Trophoblast cell (in vitro differentiated cells and primary cell): ENCODE measurements around the gene USH2A.

Experiments
- DNase-seq, 2 donors: peaks; one replicate each; pipeline ENCODE4 v3.0.0-alpha.2; 2016
- H2AFZ ChIP-seq: 2 replicates; pipeline ENCODE4 v1.6.1; 2013; ENCODE audit warnings: low read length, moderate library complexity, mild to moderate bottlenecking; ENCODE audit not compliant: insufficient read depth, poor library complexity
- H2AK5ac ChIP-seq: 2 replicates; pipeline ENCODE4 v1.6.1; 2013; ENCODE audit warnings: mild to moderate bottlenecking, low read length
- H2BK120ac ChIP-seq: 2 replicates; pipeline ENCODE4 v1.6.1; 2013; ENCODE audit warnings: low read length, mild to moderate bottlenecking, moderate library complexity; ENCODE audit not compliant: insufficient read depth, poor library complexity
- H2BK12ac ChIP-seq: 2 replicates; pipeline ENCODE4 v1.6.1; 2013; ENCODE audit warnings: mild to moderate bottlenecking, low read length, moderate library complexity
- H2BK5ac ChIP-seq: 2 replicates; pipeline ENCODE4 v1.6.1; 2013; ENCODE audit warnings: low read length, low read depth, moderate library complexity, mild to moderate bottlenecking; ENCODE audit not compliant: poor library complexity
- H3K14ac ChIP-seq: 2 replicates; pipeline ENCODE4 v1.6.1; 2013; ENCODE audit warnings: mild to moderate bottlenecking, low read length
- H3K18ac ChIP-seq: 2 replicates; pipeline ENCODE4 v1.6.1; 2013; ENCODE audit warnings: mild to moderate bottlenecking, low read length
- H3K23ac ChIP-seq: 2 replicates; pipeline ENCODE4 v1.6.1; 2013; ENCODE audit warnings: low read length
- H3K27ac ChIP-seq: 2 replicates; pipeline ENCODE4 v1.5.1; 2013; ENCODE audit warnings: low read depth, mild to moderate bottlenecking, inconsistent platforms, low read length, moderate library complexity
- H3K27me3 ChIP-seq: 2 replicates; pipeline ENCODE4 v1.6.1; 2013; ENCODE audit warnings: inconsistent platforms, mild to moderate bottlenecking, low read length, moderate library complexity; ENCODE audit not compliant: insufficient read depth
- H3K36me3 ChIP-seq, 2 experiments: 1 replicate in 1 of 2; 2 replicates in 1 of 2; pipeline ENCODE4 v1.6.1; 2013; ENCODE audit warnings: low read length in 2 of 2, mild to moderate bottlenecking in 2 of 2, moderate library complexity in 1 of 2; ENCODE audit not compliant: insufficient read depth in 2 of 2, control insufficient read depth in 1 of 2
- H3K4ac ChIP-seq: 2 replicates; pipeline ENCODE4 v1.6.1; 2013; ENCODE audit warnings: low read depth, mild to moderate bottlenecking, low read length, moderate library complexity
- H3K4me1 ChIP-seq, 2 experiments: 1 replicate in 1 of 2; 2 replicates in 1 of 2; pipeline ENCODE4 v1.6.1; 2013; ENCODE audit warnings: low read length in 2 of 2, mild to moderate bottlenecking in 2 of 2, moderate library complexity in 1 of 2; ENCODE audit not compliant: insufficient read depth in 2 of 2, control insufficient read depth in 1 of 2
- H3K4me2 ChIP-seq: 2 replicates; pipeline ENCODE4 v1.6.1; 2013; ENCODE audit warnings: inconsistent platforms, mild to moderate bottlenecking, low read length, moderate library complexity
- H3K4me3 ChIP-seq: 2 replicates; pipeline ENCODE4 v1.5.1; 2013; ENCODE audit warnings: mild to moderate bottlenecking, low read depth, low read length, inconsistent platforms
- H3K79me1 ChIP-seq: one replicate; pipeline ENCODE4 v1.6.1; 2013; ENCODE audit warnings: low read length
- H3K79me2 ChIP-seq: 2 replicates; pipeline ENCODE4 v1.6.1; 2013; ENCODE audit warnings: low read length, mild to moderate bottlenecking; ENCODE audit not compliant: control insufficient read depth, insufficient read depth, poor library complexity
- H3K9ac ChIP-seq: 2 replicates; pipeline ENCODE4 v1.6.1; 2013; ENCODE audit warnings: mild to moderate bottlenecking, low read length
- H3K9me3 ChIP-seq: 2 replicates; pipeline ENCODE4 v1.6.1; 2013; ENCODE audit warnings: low read depth, mild to moderate bottlenecking, control low read depth, inconsistent platforms, low read length; ENCODE audit not compliant: insufficient read depth
- H4K12ac ChIP-seq: 2 replicates; pipeline ENCODE4 v1.6.1; 2013; ENCODE audit warnings: low read depth, mild to moderate bottlenecking, low read length, moderate library complexity
- H4K8ac ChIP-seq: 2 replicates; pipeline ENCODE4 v1.6.1; 2013; ENCODE audit warnings: low read depth, mild to moderate bottlenecking, low read length, moderate library complexity
- H4K91ac ChIP-seq: one replicate; pipeline ENCODE4 v1.6.1; 2013; ENCODE audit warnings: low read depth, mild to moderate bottlenecking, low read length, moderate library complexity
- WGBS: extraction: QIAGEN DNeasy Blood & Tissue Kit; methylation state at CpG from one replicate; pipeline ENCODE4 v1.1.7; 2013; ENCODE audit warnings: missing lambda C conversion rate; ENCODE audit not compliant: insufficient read length, insufficient coverage; ENCODE audit errors: extremely low coverage; 5-methylcytosine and 5-hydroxymethylcytosine counted together

The USH2A gene

DNA sequence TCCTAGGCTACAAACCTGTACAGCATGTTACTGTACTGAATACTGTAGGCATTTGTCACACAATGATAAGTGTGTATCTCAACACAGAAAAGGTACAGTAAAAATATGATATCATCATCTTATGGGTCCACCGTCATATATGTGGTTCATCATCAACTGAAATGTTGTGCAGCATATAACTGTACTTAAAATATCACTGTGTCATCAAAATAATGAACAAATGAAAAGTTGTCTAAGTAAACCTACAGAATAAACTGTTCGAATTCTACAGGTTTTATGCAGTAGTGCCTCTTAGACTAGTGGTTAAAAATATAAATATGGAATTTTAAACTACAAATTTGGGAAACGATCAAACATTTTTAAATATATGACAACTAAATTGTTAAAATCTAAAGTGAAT, 527.4 kb downstream of the USH2A start:
- H3K14ac ChIP-seq: no peak overlapping the region
- H3K27ac ChIP-seq: no peak overlapping the region
- DNase-seq: no peak
- no peak overlapping the region for H3K18ac ChIP-seq
- WGBS: no CpG with 5 or more reads among the region's 3 CpGs
- no peaks in the 10 kb centered on the region for H3K79me1 ChIP-seq
- H3K36me3 ChIP-seq: no peaks in the 10 kb centered on the region
- no peak overlapping the region for H2AK5ac ChIP-seq
- H4K12ac ChIP-seq: no peak overlapping the region
- no peak overlapping the region for H3K9ac ChIP-seq
- H3K4ac ChIP-seq: no peak overlapping the region
- no peak overlapping the region for H2BK12ac ChIP-seq
- no peaks in the 10 kb centered on the region for H3K4me1 ChIP-seq
- H4K91ac ChIP-seq: no peak overlapping the region
- H3K4me3 ChIP-seq: no peak overlapping the region
- no peaks in the 10 kb centered on the region for H3K27me3 ChIP-seq
- H4K8ac ChIP-seq: no peak overlapping the region
- H2BK5ac ChIP-seq: no peak overlapping the region
- H2AFZ ChIP-seq: no peak overlapping the region
- H3K79me2 ChIP-seq: no peaks in the 10 kb centered on the region
- H3K9me3 ChIP-seq: no peaks in the 10 kb centered on the region
- H2BK120ac ChIP-seq: no peak overlapping the region
- no peak overlapping the region for H3K4me2 ChIP-seq
- H3K23ac ChIP-seq: no peak overlapping the region

DNA sequence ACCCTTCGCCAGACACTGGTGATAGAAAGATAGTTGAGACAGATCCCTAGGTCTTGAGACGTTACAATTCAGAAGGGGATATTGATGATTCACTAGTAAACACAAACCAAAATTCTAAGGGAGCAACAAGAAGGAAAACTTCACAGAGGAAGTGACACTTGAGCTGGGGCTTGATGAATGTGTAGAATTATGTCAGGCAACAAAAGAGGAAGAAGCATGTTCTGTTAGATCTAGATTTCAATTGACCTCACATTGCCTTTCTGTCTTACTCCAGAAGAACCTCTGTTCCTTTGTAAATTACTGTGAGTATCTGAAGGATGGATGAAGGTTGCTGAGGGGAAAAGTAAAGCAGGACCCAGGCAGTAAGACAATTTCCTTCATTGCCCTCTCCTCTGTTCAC, 528.0 kb downstream of the USH2A start:
- Histone ChIP-seq H3K4me1 (no peaks in the 10 kb centered on the region), H3K23ac (no peak overlapping the region), H3K18ac (no peak overlapping the region), H2BK5ac (no peak overlapping the region), H4K8ac (no peak overlapping the region), H3K14ac (no peak overlapping the region), H3K4me3 (no peak overlapping the region), H3K79me2 (no peaks in the 10 kb centered on the region), H3K27me3 (no peaks in the 10 kb centered on the region), H3K36me3 (no peaks in the 10 kb centered on the region), H3K79me1 (no peaks in the 10 kb centered on the region), H2BK12ac (no peak overlapping the region), H2BK120ac (no peak overlapping the region), H4K91ac (no peak overlapping the region), H3K9ac (no peak overlapping the region), H4K12ac (no peak overlapping the region), H3K4ac (no peak overlapping the region), H3K27ac (no peak overlapping the region), H3K4me2 (no peak overlapping the region), H2AK5ac (no peak overlapping the region), H3K9me3 (no peaks in the 10 kb centered on the region), H2AFZ (no peak overlapping the region)
- no CpG with 5 or more reads among the region's 2 CpGs for WGBS
- no peak for DNase-seq

DNA sequence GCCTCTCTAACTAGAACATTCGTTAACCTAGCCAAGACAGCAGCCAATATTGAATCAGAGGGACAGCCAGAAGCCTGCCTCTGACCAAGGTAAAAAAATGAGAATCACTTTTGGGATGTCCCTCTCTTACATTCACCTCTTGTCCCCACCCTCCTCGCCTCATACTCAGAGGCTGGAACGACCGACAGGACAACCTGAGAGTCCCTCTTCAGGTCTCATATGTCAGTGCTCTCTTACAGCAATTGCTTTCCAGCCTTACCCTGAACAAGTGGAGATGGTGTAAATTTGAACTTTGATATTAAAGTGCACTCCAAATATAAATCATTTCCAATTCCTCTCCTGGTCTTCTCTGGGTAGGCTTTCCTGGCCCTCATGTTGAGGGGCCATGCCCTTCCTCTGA, 528.6 kb downstream of the USH2A start:
- Histone ChIP-seq H2BK5ac (no peak overlapping the region), H2BK120ac (no peak overlapping the region), H3K36me3 (no peaks in the 10 kb centered on the region), H3K4ac (no peak overlapping the region), H3K79me2 (no peaks in the 10 kb centered on the region), H3K4me1 (no peaks in the 10 kb centered on the region), H2AK5ac (no peak overlapping the region), H3K18ac (no peak overlapping the region), H4K8ac (no peak overlapping the region), H3K23ac (no peak overlapping the region), H3K79me1 (no peaks in the 10 kb centered on the region), H3K9me3 (no peaks in the 10 kb centered on the region), H3K27ac (no peak overlapping the region), H3K27me3 (no peaks in the 10 kb centered on the region), H4K12ac (no peak overlapping the region), H3K14ac (no peak overlapping the region), H2AFZ (no peak overlapping the region), H4K91ac (no peak overlapping the region), H2BK12ac (no peak overlapping the region), H3K9ac (no peak overlapping the region), H3K4me3 (no peak overlapping the region), H3K4me2 (no peak overlapping the region)
- DNase-seq: no peak
- WGBS: no CpG with 5 or more reads among the region's 4 CpGs

DNA sequence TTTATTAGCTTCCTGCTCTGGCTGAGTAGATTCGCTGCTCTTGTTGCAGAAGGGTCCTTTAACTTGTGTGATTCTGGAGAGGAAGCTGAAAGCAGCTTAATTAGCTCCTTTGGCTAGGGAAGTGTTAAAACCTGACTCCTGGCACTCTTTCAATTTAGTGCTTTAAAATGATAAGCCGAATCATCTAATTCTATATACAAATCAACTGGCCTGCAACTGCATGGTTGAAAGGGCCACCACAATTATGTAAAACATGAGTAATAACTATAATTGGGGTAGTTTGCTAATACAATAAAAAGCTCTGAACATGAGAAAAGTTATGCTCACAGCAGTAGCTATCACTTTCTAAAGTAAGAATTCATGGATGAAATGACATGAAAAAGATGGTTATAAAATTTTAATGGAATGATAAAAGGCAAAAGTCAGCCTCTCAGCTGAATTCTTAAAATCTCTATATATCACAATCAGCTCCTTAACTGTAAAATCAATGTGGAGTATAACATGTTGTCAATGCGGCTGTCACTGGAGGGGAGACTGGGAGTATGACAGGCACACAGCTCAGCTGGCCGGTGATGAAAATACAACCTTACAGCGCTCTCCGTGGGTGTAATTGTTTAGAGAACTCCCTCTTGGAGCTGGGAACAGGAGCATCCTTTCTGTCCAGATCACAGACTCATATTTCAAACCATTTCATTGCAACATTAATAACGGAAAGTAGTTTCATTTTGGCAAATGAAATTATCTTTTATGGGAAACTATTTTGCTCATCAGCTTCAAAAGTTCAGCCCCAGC, 531.8 kb downstream of the USH2A start:
- H4K91ac ChIP-seq: no peak overlapping the region
- H3K79me1 ChIP-seq: no peaks in the 10 kb centered on the region
- H2BK5ac ChIP-seq: no peak overlapping the region
- no peak overlapping the region for H3K27ac ChIP-seq
- no peaks in the 10 kb centered on the region for H3K27me3 ChIP-seq
- no peak overlapping the region for H3K4ac ChIP-seq
- no peak overlapping the region for H2BK120ac ChIP-seq
- no peak overlapping the region for H3K14ac ChIP-seq
- no peak overlapping the region for H3K18ac ChIP-seq
- no peaks in the 10 kb centered on the region for H3K4me1 ChIP-seq
- H2BK12ac ChIP-seq: no peak overlapping the region
- no peak for DNase-seq
- H3K79me2 ChIP-seq: no peaks in the 10 kb centered on the region
- H3K4me3 ChIP-seq: no peak overlapping the region
- no peaks in the 10 kb centered on the region for H3K36me3 ChIP-seq
- no CpG with 5 or more reads among the region's 7 CpGs for WGBS
- H3K9ac ChIP-seq: no peak overlapping the region
- no peak overlapping the region for H2AFZ ChIP-seq
- no peak overlapping the region for H4K8ac ChIP-seq
- H2AK5ac ChIP-seq: no peak overlapping the region
- no peak overlapping the region for H3K4me2 ChIP-seq
- H3K9me3 ChIP-seq: no peaks in the 10 kb centered on the region
- H4K12ac ChIP-seq: no peak overlapping the region
- H3K23ac ChIP-seq: no peak overlapping the region
